Muscle layer of duodenum (tissue), 2 donors: ENCODE results near the gene SCD.

Experiments used
- H3K27ac ChIP-seq: one replicate; pipeline ENCODE4 v1.7.0; 2013; ENCODE audit warnings: mild to moderate bottlenecking, low read length
- H3K27me3 ChIP-seq: one replicate; pipeline ENCODE4 v1.7.0; 2013; ENCODE audit warnings: low read depth, mild to moderate bottlenecking, control low read depth, low read length
- H3K36me3 ChIP-seq, 2 donors: one replicate each; pipeline ENCODE4 v1.7.0; 2013; ENCODE audit warnings: low read length in 2 of 2, control low read depth in 1 of 2, mild to moderate bottlenecking in 1 of 2; ENCODE audit not compliant: insufficient read depth in 2 of 2, control insufficient read depth in 1 of 2
- H3K4me1 ChIP-seq, 2 donors: one replicate each; pipeline ENCODE4 v1.7.0; 2013; ENCODE audit warnings: low read length in 2 of 2, mild to moderate bottlenecking in 2 of 2, control low read depth in 1 of 2, moderate library complexity in 1 of 2; ENCODE audit not compliant: insufficient read depth in 2 of 2, control insufficient read depth in 1 of 2
- H3K4me3 ChIP-seq, 2 donors: one replicate each; pipeline ENCODE4 v1.7.0; 2013; ENCODE audit warnings: low read length in 2 of 2, low read depth in 1 of 2, mild to moderate bottlenecking in 1 of 2
- H3K9me3 ChIP-seq, 2 donors: one replicate each; pipeline ENCODE4 v1.7.0; 2013; ENCODE audit warnings: low read length in 2 of 2, control low read depth in 1 of 2, mild to moderate bottlenecking in 1 of 2; ENCODE audit not compliant: control insufficient read depth in 1 of 2
- donor health status: healthy.

The SCD gene

DNA sequence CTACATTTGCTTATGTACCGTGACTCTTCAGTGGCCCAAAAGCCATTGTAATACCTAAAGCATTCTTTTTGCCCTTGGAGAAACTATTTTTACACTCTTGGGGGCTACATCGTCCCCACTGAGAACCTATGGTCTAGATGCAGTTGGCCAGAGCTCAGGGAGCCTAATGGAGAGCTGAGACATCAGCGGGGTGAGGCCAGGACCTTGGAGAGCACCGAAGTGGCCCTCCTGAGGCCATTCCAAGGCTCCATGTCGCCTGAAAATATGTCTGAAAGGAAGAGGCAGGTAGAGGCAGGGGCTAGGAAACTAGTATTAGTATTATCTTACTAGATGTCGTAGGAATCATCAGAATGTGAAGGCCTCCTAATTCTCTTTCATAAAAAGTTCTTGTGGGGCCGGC lies 21.9 kb upstream of the SCD start:
- H3K27ac ChIP-seq = no peak overlapping the region
- H3K4me3 ChIP-seq = no peak overlapping the region
- H3K27me3 ChIP-seq = no peaks in the 10 kb centered on the region
- H3K4me1 ChIP-seq = peaks cover 0 to 4% of the 10 kb centered on the region in 2 donors
- no peaks in the 10 kb centered on the region for H3K36me3 ChIP-seq
- no peaks in the 10 kb centered on the region for H3K9me3 ChIP-seq

DNA sequence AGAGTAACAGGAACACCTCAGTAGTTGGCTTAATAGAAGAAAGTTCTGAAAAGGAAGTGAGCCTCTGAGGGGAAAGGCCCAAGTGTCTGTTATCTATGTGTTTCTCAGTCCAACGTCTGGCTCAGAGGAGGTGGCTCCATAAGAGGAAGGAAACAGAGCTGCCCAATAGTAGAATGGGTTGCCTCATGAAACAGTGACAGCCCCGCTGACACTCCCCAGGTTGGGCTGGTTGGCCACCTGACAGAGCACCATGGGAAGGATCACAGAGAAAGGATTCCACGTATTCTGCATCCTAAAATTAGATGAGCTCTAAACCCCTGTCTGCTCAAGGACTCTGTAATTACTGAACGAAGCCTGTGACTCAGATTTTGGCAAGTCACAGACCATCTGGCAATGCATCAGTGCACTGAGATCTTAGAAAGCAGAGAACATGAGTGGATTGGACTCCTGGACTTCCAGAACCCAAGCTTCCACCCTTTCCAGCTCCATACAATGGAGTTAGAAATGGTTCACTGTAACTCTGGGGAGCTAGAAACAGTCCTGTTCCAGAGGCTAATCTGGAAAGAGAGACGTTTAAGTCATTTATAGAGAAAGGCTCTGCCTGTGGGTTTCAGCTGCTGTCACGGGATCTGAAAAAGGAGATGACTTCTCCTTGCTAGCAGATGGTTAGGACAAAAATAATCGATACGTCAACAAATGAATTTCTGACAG lies 19.9 kb upstream of the SCD start:
- peaks cover 0 to 4% of the 10 kb centered on the region in 2 donors for H3K4me1 ChIP-seq
- H3K36me3 ChIP-seq = no peaks in the 10 kb centered on the region
- H3K27me3 ChIP-seq = no peaks in the 10 kb centered on the region
- no peak overlapping the region for H3K4me3 ChIP-seq
- no peaks in the 10 kb centered on the region for H3K9me3 ChIP-seq
- H3K27ac ChIP-seq = no peak overlapping the region

DNA sequence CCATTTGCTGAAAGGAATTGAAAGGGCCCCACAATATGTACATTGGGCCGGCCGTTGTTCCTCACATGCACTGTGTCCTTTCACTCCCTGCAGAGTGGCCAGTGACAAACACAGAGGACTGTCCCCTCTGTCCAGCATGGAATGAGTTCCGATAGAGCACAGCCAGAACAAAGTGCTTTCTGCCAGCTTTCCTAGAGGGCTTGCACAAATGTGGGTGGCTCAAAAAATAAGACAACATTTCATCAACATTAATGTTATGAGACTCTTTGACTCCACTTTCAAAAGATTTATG lies 19.4 kb upstream of the SCD start:
- Histone ChIP-seq H3K36me3 (no peaks in the 10 kb centered on the region), H3K27ac (no peak overlapping the region), H3K4me1 (peaks cover 0 to 4% of the 10 kb centered on the region in 2 donors), H3K27me3 (no peaks in the 10 kb centered on the region), H3K4me3 (no peak overlapping the region), H3K9me3 (no peaks in the 10 kb centered on the region)

DNA sequence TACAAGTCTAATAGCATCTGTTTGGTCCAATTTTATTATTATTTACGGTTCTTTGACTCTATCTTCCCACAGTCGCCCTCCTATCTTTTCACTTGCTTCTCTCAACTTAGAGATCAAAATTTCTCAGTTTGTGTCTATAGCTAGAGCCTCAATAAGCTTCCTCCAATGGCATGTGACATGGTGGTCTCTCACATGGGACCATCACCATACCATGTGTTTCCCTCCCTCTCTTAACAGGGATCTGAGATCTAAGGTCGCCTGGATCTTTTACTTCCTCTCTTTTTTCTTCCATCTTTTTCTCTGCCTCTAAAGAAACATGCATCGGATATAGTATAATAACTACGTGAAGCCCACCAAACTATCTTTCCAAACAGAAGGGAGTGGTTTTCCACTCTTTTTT lies 18.8 kb upstream of the SCD start:
- peaks cover 0 to 4% of the 10 kb centered on the region in 2 donors for H3K4me1 ChIP-seq
- H3K36me3 ChIP-seq = no peaks in the 10 kb centered on the region
- no peak overlapping the region for H3K4me3 ChIP-seq
- H3K27ac ChIP-seq = no peak overlapping the region
- no peaks in the 10 kb centered on the region for H3K9me3 ChIP-seq
- H3K27me3 ChIP-seq = no peaks in the 10 kb centered on the region

DNA sequence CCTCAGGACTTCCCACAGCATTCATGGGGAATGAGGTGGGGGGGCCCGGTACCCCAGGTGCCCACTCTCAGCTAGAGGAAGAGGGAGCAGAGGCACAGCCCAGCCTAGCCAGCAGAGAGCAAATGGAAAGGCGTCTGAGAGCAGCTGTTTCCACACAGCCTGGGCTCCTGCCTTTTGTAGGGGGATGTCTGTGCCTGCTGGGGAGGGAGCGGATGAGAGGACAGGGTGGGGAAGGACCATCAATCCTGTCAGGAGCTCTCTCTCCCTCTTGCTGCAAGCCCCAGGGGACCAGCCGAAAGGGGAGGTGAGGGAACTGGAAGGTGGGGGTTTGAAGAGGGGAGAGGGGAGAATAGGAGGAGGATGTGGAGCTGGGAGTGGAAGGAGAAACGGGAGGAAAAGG lies 17.0 kb upstream of the SCD start, which contains the start of gene PKD2L1:
Gene PKD2L1, minus strand, starts transcription at position 150 of the 400 bp plus-strand sequence. Its CDS starts 125 bp downstream, at position 25.
- no peaks in the 10 kb centered on the region for H3K9me3 ChIP-seq
- no peak within 1 kb of the TSS for H3K27ac ChIP-seq
- no peak within 1 kb of the TSS for H3K4me3 ChIP-seq
- no peaks in the 10 kb centered on the region for H3K36me3 ChIP-seq
- H3K4me1 ChIP-seq = peaks cover 0 to 4% of the 10 kb centered on the region in 2 donors
- H3K27me3 ChIP-seq = no peaks in the 10 kb centered on the region

DNA sequence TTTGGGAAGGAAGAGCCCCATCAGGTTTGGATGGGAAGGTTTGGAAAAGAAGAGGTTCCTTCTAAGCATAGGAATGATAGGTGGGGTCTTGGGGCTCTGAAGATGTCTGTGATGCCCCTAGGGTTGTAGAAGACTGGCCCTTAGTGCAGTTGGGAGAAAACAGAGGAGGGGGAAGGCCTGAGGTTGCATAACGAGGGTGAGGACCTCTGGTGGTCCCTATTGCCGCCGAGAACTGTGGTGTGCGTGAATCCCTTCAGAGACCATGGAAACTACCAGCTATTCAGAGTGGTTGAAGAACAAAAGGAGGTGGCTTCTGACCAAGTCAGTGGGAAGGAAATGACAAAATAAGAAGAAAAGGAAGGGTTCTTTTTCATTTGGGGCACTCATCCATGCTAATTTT lies 13.9 kb upstream of the SCD start:
- Histone ChIP-seq H3K27ac (no peak overlapping the region), H3K4me1 (no peaks in the 10 kb centered on the region), H3K27me3 (no peaks in the 10 kb centered on the region), H3K9me3 (no peaks in the 10 kb centered on the region), H3K4me3 (no peak overlapping the region), H3K36me3 (no peaks in the 10 kb centered on the region)

DNA sequence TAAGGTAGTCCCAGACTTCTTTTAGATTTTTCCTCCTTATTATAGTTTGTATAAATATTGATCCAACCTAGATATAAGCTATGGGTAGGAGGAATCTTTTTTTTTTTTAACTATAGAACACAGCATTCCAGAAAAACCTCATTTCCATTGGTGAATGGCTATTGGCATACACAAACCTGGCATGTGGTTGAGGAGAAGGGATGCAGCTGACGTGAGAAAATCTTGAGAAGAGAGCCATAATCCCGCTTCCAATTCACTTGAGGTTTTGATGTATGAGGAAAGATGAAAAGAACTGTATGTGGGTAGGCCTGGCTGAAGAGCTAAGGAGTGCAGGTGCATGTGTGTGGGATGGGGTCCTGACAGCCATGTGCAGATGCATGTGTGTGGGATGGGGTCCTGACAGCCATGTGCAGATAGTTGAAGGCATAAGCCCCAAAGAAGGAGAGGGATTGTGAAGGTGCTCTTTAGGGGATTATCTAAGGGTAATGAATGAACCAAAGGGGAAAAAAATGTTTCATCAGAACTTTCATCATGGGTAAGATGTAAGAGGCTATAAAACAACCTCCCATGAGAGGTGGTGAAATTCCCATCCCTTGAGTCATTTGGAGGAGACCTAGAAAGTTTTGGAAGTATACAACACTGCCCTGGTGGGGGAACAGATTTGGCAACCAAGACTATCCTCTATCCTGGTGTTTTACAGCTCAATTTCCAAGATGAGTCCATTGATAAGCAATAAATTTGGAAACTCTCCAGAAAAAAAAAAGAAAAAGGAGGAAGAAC lies 13.2 kb upstream of the SCD start:
- no peak overlapping the region for H3K4me3 ChIP-seq
- no peaks in the 10 kb centered on the region for H3K9me3 ChIP-seq
- H3K27me3 ChIP-seq = no peaks in the 10 kb centered on the region
- no peaks in the 10 kb centered on the region for H3K36me3 ChIP-seq
- no peak overlapping the region for H3K27ac ChIP-seq
- no peaks in the 10 kb centered on the region for H3K4me1 ChIP-seq

DNA sequence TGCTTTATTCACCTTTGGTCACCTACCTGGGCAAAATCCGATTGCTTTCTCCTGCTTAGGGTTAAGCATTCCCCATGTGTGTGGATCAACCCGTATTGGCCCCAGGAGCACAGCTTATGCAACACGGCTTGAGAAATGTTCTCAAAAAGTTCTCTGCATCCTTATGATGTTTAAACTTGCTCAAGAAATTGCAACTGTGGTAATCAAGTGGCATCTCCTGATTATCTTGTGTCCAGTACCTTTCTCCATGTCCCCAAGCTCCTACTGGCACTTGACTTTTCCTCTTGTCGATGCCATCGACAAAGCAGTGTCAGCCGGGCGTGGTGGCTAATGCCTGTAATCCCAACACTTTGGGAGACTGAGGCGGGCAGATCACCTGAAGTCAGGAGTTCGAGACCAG lies 12.3 kb upstream of the SCD start:
- no peaks in the 10 kb centered on the region for H3K27me3 ChIP-seq
- H3K9me3 ChIP-seq = no peaks in the 10 kb centered on the region
- H3K27ac ChIP-seq = no peak overlapping the region

DNA sequence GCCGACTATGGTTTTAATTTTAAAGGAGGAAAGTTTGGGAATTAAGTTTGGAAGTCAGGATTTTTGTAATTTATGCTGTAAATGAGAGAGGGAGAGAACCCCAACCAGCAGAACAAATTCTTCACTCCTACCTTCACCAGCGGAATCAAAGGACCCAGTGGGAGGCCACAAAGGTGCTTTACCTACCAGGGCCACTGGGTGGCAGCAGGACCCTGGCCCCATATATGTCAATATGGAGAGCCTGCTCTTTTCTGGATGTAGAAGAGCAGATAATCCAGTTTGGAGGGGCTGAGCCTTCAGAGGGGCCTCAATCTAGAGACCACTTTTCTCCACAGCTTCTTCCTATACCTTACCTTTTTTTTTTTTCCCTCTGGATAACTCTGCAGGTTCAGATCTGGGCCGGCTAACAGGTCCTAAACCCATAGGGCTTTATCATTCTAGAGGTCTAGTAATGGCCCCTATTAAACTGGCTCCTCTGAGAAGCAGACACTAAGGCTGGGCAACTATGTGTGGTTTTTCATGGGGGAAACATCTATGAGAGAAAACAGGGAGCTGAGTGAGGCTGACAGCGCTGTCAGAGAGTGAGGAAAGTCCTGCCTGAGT lies 8.5 kb upstream of the SCD start:
- no peak overlapping the region for H3K27ac ChIP-seq
- H3K4me1 ChIP-seq = no peaks in the 10 kb centered on the region
- H3K9me3 ChIP-seq = no peaks in the 10 kb centered on the region
- no peaks in the 10 kb centered on the region for H3K27me3 ChIP-seq
- H3K4me3 ChIP-seq = no peak overlapping the region
- H3K36me3 ChIP-seq = no peaks in the 10 kb centered on the region

More for the DNA sequence above, 12.3 kb upstream of the SCD start:
- H3K36me3 ChIP-seq = no peaks in the 10 kb centered on the region
- H3K4me1 ChIP-seq = no peaks in the 10 kb centered on the region
- no peak overlapping the region for H3K4me3 ChIP-seq

DNA sequence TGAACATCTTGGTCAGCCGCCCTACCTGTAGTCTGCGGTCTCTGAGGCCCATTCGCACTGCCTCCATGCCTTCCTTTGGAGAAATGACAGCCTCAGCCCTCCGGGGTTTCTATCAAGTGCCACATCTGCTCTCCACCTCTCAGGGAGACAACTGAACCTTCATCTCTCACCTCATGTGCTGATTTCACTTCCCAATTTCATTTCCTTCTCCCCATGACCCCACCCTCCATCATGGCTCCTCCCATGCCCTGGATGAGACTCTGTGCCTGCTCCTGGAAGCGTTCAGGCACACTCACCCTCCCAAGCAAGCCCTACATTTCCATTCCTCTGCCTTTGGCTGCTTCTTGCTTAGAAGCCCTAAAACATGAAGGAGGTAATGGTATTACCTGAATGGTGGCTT lies 7.8 kb upstream of the SCD start:
- Histone ChIP-seq H3K9me3 (no peaks in the 10 kb centered on the region), H3K4me1 (no peaks in the 10 kb centered on the region), H3K27me3 (no peaks in the 10 kb centered on the region), H3K4me3 (no peak overlapping the region), H3K36me3 (no peaks in the 10 kb centered on the region), H3K27ac (no peak overlapping the region)

DNA sequence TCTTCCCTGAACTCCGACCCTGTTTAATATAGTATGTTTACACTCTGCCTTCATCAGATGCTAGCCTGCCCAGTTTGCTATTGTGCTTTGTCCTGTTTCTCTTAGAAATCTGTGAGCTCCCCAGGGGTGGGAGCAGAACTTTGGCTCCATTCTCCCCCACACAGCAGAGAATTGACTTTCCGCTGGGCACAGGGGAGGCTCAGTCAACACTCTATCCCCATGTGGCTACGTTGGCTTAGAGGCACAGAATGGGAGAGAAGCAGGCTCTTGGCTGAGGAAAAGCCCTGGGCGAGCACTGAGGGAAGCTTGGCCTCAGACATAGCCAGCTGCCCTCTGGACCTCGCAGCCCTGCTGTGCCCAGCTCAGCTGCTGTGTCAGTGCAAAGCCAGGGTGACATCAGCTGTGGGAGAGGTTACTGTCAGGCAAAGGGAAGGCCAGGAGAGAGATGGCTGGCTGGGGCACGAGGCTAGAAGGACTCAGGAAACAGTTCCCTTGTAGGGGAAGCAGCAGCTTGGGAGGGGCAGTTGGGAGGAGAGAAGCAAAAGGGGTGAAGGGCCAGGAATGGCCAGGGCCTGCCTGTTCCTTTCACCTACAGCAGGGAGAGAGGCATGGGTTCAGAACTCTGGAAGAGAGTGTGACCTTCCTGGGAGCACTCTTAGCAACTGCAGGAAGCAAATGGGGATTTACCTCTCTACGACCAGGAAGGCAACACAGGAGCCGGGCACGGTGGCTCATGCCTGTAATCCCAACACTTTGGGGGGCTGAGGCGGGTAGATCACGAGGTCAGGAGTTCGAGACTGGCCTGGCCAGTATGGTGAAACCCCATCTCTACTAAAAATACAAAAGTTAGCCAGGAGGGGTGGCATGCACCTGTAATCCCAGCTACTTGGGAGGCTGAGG lies 5.8 kb upstream of the SCD start:
- H3K4me3 ChIP-seq = no peak overlapping the region
- no peaks in the 10 kb centered on the region for H3K9me3 ChIP-seq
- H3K27me3 ChIP-seq = peaks cover 7% of the 10 kb centered on the region
- peaks cover 0 to 4% of the 10 kb centered on the region in 2 donors for H3K4me1 ChIP-seq
- no peaks in the 10 kb centered on the region for H3K36me3 ChIP-seq
- H3K27ac ChIP-seq = no peak overlapping the region
